Adrenal gland (tissue), 5 donors: Measurements from ENCODE around the gene KMT2C.

Source experiments
- POLR2A ChIP-seq, 2 donors: fragments of 450-650 bp; IDR thresholded peaks; one replicate each; pipeline ENCODE4 v1.6.1; 2017; ENCODE audit warnings: antibody characterized with exemption in 2 of 2, mild to moderate bottlenecking in 2 of 2, moderate library complexity in 1 of 2
- TF ChIP-seq, protein P1 (sequence below), 6 experiments: fragments of 450-650 bp in 4 of 6; fragments of 200-600 bp in 2 of 6; sonication (generic) in 1 of 6; IDR thresholded peaks; 1 replicate in 5 of 6; 2 replicates in 1 of 6; pipeline versions ENCODE4 v1.5.1 to v1.8.0; 2016 to 2021; ENCODE audit warnings: antibody characterized with exemption in 6 of 6, mild to moderate bottlenecking in 2 of 6, moderate library complexity in 1 of 6
- donor health status: DM: no; HTN: no; CAD: no.

DNA sequence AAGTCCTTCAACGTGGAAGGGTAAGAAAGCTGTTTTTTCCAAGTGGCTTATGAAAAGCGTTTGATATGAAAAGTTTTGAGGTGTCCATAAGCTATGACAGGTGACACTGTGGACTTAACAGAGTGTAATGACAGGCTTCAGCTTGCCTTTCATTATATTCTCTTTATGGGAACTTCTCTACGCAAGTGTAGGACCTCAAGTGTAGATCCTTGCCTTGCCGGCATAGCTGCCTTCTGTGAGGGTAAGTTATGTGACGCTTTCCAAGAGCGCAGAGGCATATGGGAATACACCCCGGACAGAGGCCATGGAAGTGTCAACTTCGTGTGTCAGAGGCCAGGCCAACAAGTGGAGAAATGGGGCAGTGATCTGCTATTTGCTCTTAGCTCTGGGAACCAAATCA is 318.4 kb downstream of the KMT2C start:
- TF ChIP-seq POLR2A (IDR thresholded peaks at IDR 0.05): no peak
- TF ChIP-seq, protein P1, sequence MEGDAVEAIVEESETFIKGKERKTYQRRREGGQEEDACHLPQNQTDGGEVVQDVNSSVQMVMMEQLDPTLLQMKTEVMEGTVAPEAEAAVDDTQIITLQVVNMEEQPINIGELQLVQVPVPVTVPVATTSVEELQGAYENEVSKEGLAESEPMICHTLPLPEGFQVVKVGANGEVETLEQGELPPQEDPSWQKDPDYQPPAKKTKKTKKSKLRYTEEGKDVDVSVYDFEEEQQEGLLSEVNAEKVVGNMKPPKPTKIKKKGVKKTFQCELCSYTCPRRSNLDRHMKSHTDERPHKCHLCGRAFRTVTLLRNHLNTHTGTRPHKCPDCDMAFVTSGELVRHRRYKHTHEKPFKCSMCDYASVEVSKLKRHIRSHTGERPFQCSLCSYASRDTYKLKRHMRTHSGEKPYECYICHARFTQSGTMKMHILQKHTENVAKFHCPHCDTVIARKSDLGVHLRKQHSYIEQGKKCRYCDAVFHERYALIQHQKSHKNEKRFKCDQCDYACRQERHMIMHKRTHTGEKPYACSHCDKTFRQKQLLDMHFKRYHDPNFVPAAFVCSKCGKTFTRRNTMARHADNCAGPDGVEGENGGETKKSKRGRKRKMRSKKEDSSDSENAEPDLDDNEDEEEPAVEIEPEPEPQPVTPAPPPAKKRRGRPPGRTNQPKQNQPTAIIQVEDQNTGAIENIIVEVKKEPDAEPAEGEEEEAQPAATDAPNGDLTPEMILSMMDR (IDR thresholded peaks at IDR 0.05): no peak
